HEK293 (cell line): ENCODE data around the gene PCED1A.

ENCODE experiments used
- RBAK ChIP-seq: fragments of 450-650 bp; formaldehyde crosslinking; IDR thresholded peaks from 2 replicates; pipeline ENCODE4 v1.5.1; 2016; ENCODE audit warnings: missing biosample characterization, missing genetic modification characterization
- REST ChIP-seq: fragments of 450-650 bp; formaldehyde crosslinking; IDR thresholded peaks from 2 replicates; pipeline ENCODE4 v1.5.1; 2016; ENCODE audit warnings: missing biosample characterization, missing genetic modification characterization
- ZBTB20 ChIP-seq: fragments of 450-650 bp; formaldehyde crosslinking; IDR thresholded peaks from 2 replicates; pipeline ENCODE4 v1.5.1; 2016; ENCODE audit warnings: missing biosample characterization, missing genetic modification characterization
- ZBTB8A ChIP-seq: fragments of 450-650 bp; formaldehyde crosslinking; IDR thresholded peaks from 2 replicates; pipeline ENCODE4 v1.5.1; 2016; ENCODE audit warnings: missing biosample characterization, missing genetic modification characterization
- ZNF174 ChIP-seq: fragments of 450-650 bp; formaldehyde crosslinking; IDR thresholded peaks from 2 replicates; pipeline ENCODE4 v1.5.0; 2017; ENCODE audit warnings: missing biosample characterization, mild to moderate bottlenecking, missing genetic modification characterization
- ZNF274 ChIP-seq, 2 experiments: fragments of 200-500 bp in 1 of 2; fragments of 450-650 bp in 1 of 2; sonication (Bioruptor generic) in 1 of 2; formaldehyde crosslinking in 1 of 2; IDR thresholded peaks; 2 replicates each; pipeline versions ENCODE4 v1.5.1 to v1.6.1; 2014 to 2016; ENCODE audit warnings: borderline replicate concordance in 1 of 2, inconsistent platforms in 1 of 2, low read length in 1 of 2, missing biosample characterization in 1 of 2, missing genetic modification characterization in 1 of 2
- ZNF404 ChIP-seq: fragments of 450-650 bp; formaldehyde crosslinking; IDR thresholded peaks from 2 replicates; pipeline ENCODE4 v1.5.1; 2017; ENCODE audit warnings: missing biosample characterization, missing genetic modification characterization
- ZNF645 ChIP-seq: fragments of 450-650 bp; formaldehyde crosslinking; IDR thresholded peaks from 2 replicates; pipeline ENCODE4; 2016; ENCODE audit warnings: missing biosample characterization, missing genetic modification characterization
- ZNF660 ChIP-seq: fragments of 450-650 bp; IDR thresholded peaks from 2 replicates; pipeline ENCODE4 v1.5.1; 2018; ENCODE audit warnings: missing biosample characterization, mild to moderate bottlenecking, missing genetic modification characterization
- ZNF670 ChIP-seq: fragments of 450-650 bp; formaldehyde crosslinking; IDR thresholded peaks from 2 replicates; pipeline ENCODE4 v1.5.1; 2016; ENCODE audit warnings: missing biosample characterization, missing genetic modification characterization, low read depth
- ZNF791 ChIP-seq: fragments of 450-650 bp; formaldehyde crosslinking; IDR thresholded peaks from 2 replicates; pipeline ENCODE4 v1.5.1; 2016; ENCODE audit warnings: missing biosample characterization, missing genetic modification characterization
- TF ChIP-seq, protein P1 (sequence below): fragments of 450-650 bp; formaldehyde crosslinking; IDR thresholded peaks from 2 replicates; pipeline ENCODE4 v1.5.1; 2016; ENCODE audit warnings: missing biosample characterization, missing genetic modification characterization
- TF ChIP-seq, protein P2 (sequence below): sonication (generic); formaldehyde crosslinking; IDR thresholded peaks from 2 replicates; pipeline ENCODE4 v1.8.1; 2022; ENCODE audit warnings: mild to moderate bottlenecking, moderate library complexity, missing genetic modification reagents

GRCh38 chr20:2812189-2812588, 28.3 kb downstream of the PCED1A start:
- TF ChIP-seq, protein P1, sequence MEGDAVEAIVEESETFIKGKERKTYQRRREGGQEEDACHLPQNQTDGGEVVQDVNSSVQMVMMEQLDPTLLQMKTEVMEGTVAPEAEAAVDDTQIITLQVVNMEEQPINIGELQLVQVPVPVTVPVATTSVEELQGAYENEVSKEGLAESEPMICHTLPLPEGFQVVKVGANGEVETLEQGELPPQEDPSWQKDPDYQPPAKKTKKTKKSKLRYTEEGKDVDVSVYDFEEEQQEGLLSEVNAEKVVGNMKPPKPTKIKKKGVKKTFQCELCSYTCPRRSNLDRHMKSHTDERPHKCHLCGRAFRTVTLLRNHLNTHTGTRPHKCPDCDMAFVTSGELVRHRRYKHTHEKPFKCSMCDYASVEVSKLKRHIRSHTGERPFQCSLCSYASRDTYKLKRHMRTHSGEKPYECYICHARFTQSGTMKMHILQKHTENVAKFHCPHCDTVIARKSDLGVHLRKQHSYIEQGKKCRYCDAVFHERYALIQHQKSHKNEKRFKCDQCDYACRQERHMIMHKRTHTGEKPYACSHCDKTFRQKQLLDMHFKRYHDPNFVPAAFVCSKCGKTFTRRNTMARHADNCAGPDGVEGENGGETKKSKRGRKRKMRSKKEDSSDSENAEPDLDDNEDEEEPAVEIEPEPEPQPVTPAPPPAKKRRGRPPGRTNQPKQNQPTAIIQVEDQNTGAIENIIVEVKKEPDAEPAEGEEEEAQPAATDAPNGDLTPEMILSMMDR (tag by site-specific recombination) = no peak
- TF ChIP-seq ZNF174 (tag by site-specific recombination) = no peak
- no peak for TF ChIP-seq ZNF670 (tag by site-specific recombination)
- TF ChIP-seq ZNF274 (IDR thresholded peaks at IDR 0.05; ENCODE audit: low read length) = no peak
- TF ChIP-seq ZNF274 (tag by site-specific recombination; IDR thresholded peaks at IDR 0.05; ENCODE audit: borderline replicate concordance) = no peak
- TF ChIP-seq ZNF660 (tag by site-specific recombination) = no peak
- no peak for TF ChIP-seq ZNF645
- TF ChIP-seq ZBTB20 (tag by site-specific recombination) = no peak
- no peak for TF ChIP-seq ZNF791 (tag by site-specific recombination)
- no peak for TF ChIP-seq REST (tag by site-specific recombination)
- TF ChIP-seq ZBTB8A (tag by site-specific recombination) = no peak
- no peak for TF ChIP-seq RBAK (tag by site-specific recombination)
- TF ChIP-seq, protein P2, sequence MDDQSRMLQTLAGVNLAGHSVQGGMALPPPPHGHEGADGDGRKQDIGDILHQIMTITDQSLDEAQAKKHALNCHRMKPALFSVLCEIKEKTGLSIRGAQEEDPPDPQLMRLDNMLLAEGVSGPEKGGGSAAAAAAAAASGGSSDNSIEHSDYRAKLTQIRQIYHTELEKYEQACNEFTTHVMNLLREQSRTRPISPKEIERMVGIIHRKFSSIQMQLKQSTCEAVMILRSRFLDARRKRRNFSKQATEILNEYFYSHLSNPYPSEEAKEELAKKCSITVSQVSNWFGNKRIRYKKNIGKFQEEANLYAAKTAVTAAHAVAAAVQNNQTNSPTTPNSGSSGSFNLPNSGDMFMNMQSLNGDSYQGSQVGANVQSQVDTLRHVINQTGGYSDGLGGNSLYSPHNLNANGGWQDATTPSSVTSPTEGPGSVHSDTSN (CRISPR knock-in tag) = no peak
- no peak for TF ChIP-seq ZNF404 (tag by site-specific recombination)
